Measurements from ENCODE around the gene GGT5.

DNA sequence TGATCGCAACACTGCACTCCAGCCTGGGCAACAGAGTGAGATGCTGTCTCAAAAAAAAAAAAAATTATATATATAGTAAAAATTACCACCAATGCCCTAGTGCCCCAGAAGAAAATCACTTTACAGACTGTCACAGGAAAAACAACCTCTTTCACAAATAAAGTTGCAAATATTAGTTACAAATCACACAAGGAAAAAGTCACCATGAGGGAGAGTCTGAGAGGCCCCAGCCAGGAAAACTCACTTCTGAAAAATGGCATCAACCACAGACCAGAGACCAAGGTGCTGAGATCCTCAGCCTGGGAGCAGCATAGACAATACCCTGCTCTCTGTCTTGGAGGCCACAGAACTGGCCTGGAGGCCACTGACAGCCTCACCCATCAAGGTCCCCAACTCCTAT, 20.4 kb downstream of the GGT5 start:
- TF ChIP-seq POLR2AphosphoS5 (IDR thresholded peaks at IDR 0.05) (no peak), POLR2A (IDR thresholded peaks at IDR 0.05) (no peak), EP300 (IDR thresholded peaks at IDR 0.05) (no peak)
- TF ChIP-seq, protein P1, sequence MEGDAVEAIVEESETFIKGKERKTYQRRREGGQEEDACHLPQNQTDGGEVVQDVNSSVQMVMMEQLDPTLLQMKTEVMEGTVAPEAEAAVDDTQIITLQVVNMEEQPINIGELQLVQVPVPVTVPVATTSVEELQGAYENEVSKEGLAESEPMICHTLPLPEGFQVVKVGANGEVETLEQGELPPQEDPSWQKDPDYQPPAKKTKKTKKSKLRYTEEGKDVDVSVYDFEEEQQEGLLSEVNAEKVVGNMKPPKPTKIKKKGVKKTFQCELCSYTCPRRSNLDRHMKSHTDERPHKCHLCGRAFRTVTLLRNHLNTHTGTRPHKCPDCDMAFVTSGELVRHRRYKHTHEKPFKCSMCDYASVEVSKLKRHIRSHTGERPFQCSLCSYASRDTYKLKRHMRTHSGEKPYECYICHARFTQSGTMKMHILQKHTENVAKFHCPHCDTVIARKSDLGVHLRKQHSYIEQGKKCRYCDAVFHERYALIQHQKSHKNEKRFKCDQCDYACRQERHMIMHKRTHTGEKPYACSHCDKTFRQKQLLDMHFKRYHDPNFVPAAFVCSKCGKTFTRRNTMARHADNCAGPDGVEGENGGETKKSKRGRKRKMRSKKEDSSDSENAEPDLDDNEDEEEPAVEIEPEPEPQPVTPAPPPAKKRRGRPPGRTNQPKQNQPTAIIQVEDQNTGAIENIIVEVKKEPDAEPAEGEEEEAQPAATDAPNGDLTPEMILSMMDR (IDR thresholded peaks at IDR 0.05) = no peak
